Hepatocyte (in vitro differentiated cells): ENCODE measurements around the gene NTMT2. TPM values are rescaled to one million over a fixed set of nuclear protein-coding genes. Genes with fewer than 3 reads are reported as not detected.
A peak's percentile ranks its signal among the peaks of the same experiment; 100 is the strongest.

Experiments
- DNase-seq: peaks from one replicate; pipeline ENCODE4 v3.0.0-alpha.2; 2016; ENCODE audit warnings: low spot score
- H2AFZ ChIP-seq: fragments of 200-600 bp; sonication (generic); 2 replicates; pipeline ENCODE4 v1.6.0; 2016; ENCODE audit warnings: antibody characterized with exemption, mild to moderate bottlenecking
- H3K27ac ChIP-seq: fragments of 200-600 bp; sonication (generic); 2 replicates; pipeline ENCODE4 v1.5.1; 2016; ENCODE audit warnings: mild to moderate bottlenecking
- H3K27me3 ChIP-seq: fragments of 200-600 bp; sonication (generic); 2 replicates; pipeline ENCODE4 v1.6.1; 2016
- H3K36me3 ChIP-seq: fragments of 200-600 bp; sonication (generic); replicated peaks from 2 replicates; pipeline ENCODE4 v1.5.1; 2016; ENCODE audit warnings: low read depth; ENCODE audit not compliant: insufficient read depth
- H3K4me1 ChIP-seq: fragments of 200-600 bp; sonication (generic); 2 replicates; pipeline ENCODE4 v1.5.1; 2016; ENCODE audit warnings: mild to moderate bottlenecking, moderate library complexity; ENCODE audit not compliant: insufficient read depth
- H3K4me2 ChIP-seq: fragments of 200-600 bp; sonication (generic); 2 replicates; pipeline ENCODE4 v1.6.0; 2016
- H3K4me3 ChIP-seq: fragments of 200-600 bp; sonication (generic); 2 replicates; pipeline ENCODE4 v1.5.1; 2016; ENCODE audit warnings: mild to moderate bottlenecking
- H3K79me2 ChIP-seq: fragments of 200-600 bp; sonication (generic); 2 replicates; pipeline ENCODE4 v1.6.0; 2017; ENCODE audit warnings: mild to moderate bottlenecking
- H3K9me2 ChIP-seq: fragments of 200-600 bp; sonication (generic); replicated peaks from 2 replicates; pipeline ENCODE4 v1.6.0; 2017; ENCODE audit warnings: mild to moderate bottlenecking; ENCODE audit not compliant: insufficient read depth
- H3K9me3 ChIP-seq: fragments of 200-600 bp; sonication (generic); 2 replicates; pipeline ENCODE4 v1.5.1; 2016; ENCODE audit warnings: low read depth, mild to moderate bottlenecking
- H4K20me1 ChIP-seq: fragments of 200-600 bp; sonication (generic); 2 replicates; pipeline ENCODE4 v1.6.0; 2016; ENCODE audit warnings: mild to moderate bottlenecking; ENCODE audit not compliant: insufficient read depth, poor library complexity, severe bottlenecking
- CTCF ChIP-seq: fragments of 200-600 bp; sonication (generic); IDR thresholded peaks from 2 replicates; pipeline ENCODE4 v1.5.1; 2016; ENCODE audit warnings: antibody characterized with exemption, mild to moderate bottlenecking; ENCODE audit not compliant: poor library complexity
- EZH2 ChIP-seq: fragments of 200-600 bp; sonication (generic); IDR thresholded peaks from 2 replicates; pipeline ENCODE4 v1.6.1; 2016; ENCODE audit warnings: antibody characterized with exemption, mild to moderate bottlenecking, borderline replicate concordance
- EZH2phosphoT487 ChIP-seq: fragments of 200-600 bp; sonication (generic); IDR thresholded peaks from one replicate; pipeline ENCODE4 v1.6.1; 2018; ENCODE audit warnings: antibody characterized with exemption, mild to moderate bottlenecking, low read depth, moderate library complexity; ENCODE audit not compliant: unreplicated experiment, severe bottlenecking
- WGBS: methylation state at CpG from one replicate; pipeline ENCODE4 v1.1.6; 2016; ENCODE audit warnings: low lambda C conversion rate; ENCODE audit errors: missing lambda C conversion rate; 5-methylcytosine and 5-hydroxymethylcytosine counted together
- polyA plus RNA-seq: library from polyadenylated mRNA; unstranded; fragments of >200 nt; fragmentation: Nextera tagmentation; extraction: Ambion mirVana; gene quantifications from 2 replicates; pipeline ENCODE4 v1.2.1, GENCODE V29; 2016
- total RNA-seq: library from RNA; depleted of rRNA; stranded (reverse); fragments of >200 nt; gene quantifications from 2 replicates; pipeline ENCODE4 v1.2.3, GENCODE V29; 2014

NTMT2 gene
- not detected in 2 replicates for total RNA-seq
- polyA plus RNA-seq: not detected in 2 replicates

- Histone ChIP-seq H3K9me2 (no peaks in the 10 kb centered on the region), H3K27me3 (no peaks in the 10 kb centered on the region), H3K4me2 (no peak within 1 kb of the TSS), H3K4me1 (no peaks in the 10 kb centered on the region), H4K20me1 (no peaks in the 10 kb centered on the region), H3K79me2 (no peaks in the 10 kb centered on the region), H3K36me3 (no peaks in the 10 kb centered on the region), H3K4me3 (no peak within 1 kb of the TSS), H3K9me3 (no peaks in the 10 kb centered on the region), H2AFZ (no peak within 1 kb of the TSS), H3K27ac (peak within 1 kb of the TSS; percentile 42)
- DNase-seq: peak; percentile 50
- WGBS: 28% methylated on average over 8 of the region's 8 CpGs
- TF ChIP-seq EZH2 (no peak), EZH2phosphoT487 (no peak), CTCF (no peak)
Measured at GRCh38 chr1:170145770-170146676, at the start of gene NTMT2. Gene NTMT2, plus strand, starts transcription at chr1:170145959. Its CDS starts 149 bp downstream, at chr1:170146108.

- H3K36me3 ChIP-seq: no peaks in the 10 kb centered on the region
- H3K9me2 ChIP-seq: no peaks in the 10 kb centered on the region
- no peak for TF ChIP-seq CTCF
- no peak for DNase-seq
- H3K4me2 ChIP-seq: no peak overlapping the region
- no peak overlapping the region for H3K27ac ChIP-seq
- H3K4me3 ChIP-seq: no peak overlapping the region
- H3K27me3 ChIP-seq: no peaks in the 10 kb centered on the region
- H2AFZ ChIP-seq: no peak overlapping the region
- no peaks in the 10 kb centered on the region for H3K9me3 ChIP-seq
- no peaks in the 10 kb centered on the region for H3K79me2 ChIP-seq
- no peaks in the 10 kb centered on the region for H3K4me1 ChIP-seq
- H4K20me1 ChIP-seq: no peaks in the 10 kb centered on the region
Measured at GRCh38 chr1:170095976-170096748, 49.6 kb upstream of the NTMT2 start.

GRCh38 chr1:170096806-170097340 is 48.9 kb upstream of the NTMT2 start:
- no peak overlapping the region for H2AFZ ChIP-seq
- H3K27me3 ChIP-seq: no peaks in the 10 kb centered on the region
- H3K79me2 ChIP-seq: no peaks in the 10 kb centered on the region
- no peak for DNase-seq
- no peak overlapping the region for H3K27ac ChIP-seq
- no peaks in the 10 kb centered on the region for H3K9me2 ChIP-seq
- H4K20me1 ChIP-seq: no peaks in the 10 kb centered on the region
- H3K4me2 ChIP-seq: no peak overlapping the region
- no peaks in the 10 kb centered on the region for H3K4me1 ChIP-seq
- 49% methylated on average over 4 of the region's 4 CpGs for WGBS
- TF ChIP-seq EZH2phosphoT487 (no peak), EZH2 (no peak)
- H3K9me3 ChIP-seq: no peaks in the 10 kb centered on the region
- H3K36me3 ChIP-seq: no peaks in the 10 kb centered on the region
- no peak overlapping the region for H3K4me3 ChIP-seq
